DOHH2 (cell line): Measurements from ENCODE around the gene NFIB.

Experiments used
- H3F3A ChIP-seq: fragments of 200-600 bp; sonication (generic), shearing (Covaris generic); 2 replicates; pipeline ENCODE4 v1.6.0; 2016; ENCODE audit warnings: antibody characterized with exemption, mild to moderate bottlenecking; ENCODE audit not compliant: control insufficient read depth, insufficient read depth
- H3K27ac ChIP-seq: fragments of 200-600 bp; sonication (generic); 2 replicates; pipeline ENCODE4 v1.5.1; 2014; ENCODE audit warnings: low read depth, mild to moderate bottlenecking, low read length, moderate library complexity
- H3K27me3 ChIP-seq: fragments of 200-600 bp; sonication (generic); 2 replicates; pipeline ENCODE4 v1.6.1; 2014; ENCODE audit warnings: mild to moderate bottlenecking, low read length, mixed read lengths; ENCODE audit not compliant: control insufficient read depth
- H3K36me3 ChIP-seq: fragments of 200-600 bp; sonication (generic); 2 replicates; pipeline ENCODE4 v1.6.1; 2014; ENCODE audit warnings: mild to moderate bottlenecking, low read length, moderate library complexity, mixed read lengths; ENCODE audit not compliant: control insufficient read depth
- H3K4me1 ChIP-seq: fragments of 200-600 bp; sonication (generic); 2 replicates; pipeline ENCODE4 v1.6.1; 2014; ENCODE audit warnings: mild to moderate bottlenecking, low read length, mixed read lengths; ENCODE audit not compliant: control insufficient read depth
- H3K4me2 ChIP-seq: fragments of 200-600 bp; sonication (generic); 2 replicates; pipeline ENCODE4 v1.6.0; 2014; ENCODE audit warnings: mild to moderate bottlenecking, low read length, moderate library complexity
- H3K4me3 ChIP-seq: fragments of 200-600 bp; sonication (generic); 2 replicates; pipeline ENCODE4 v1.5.1; 2014; ENCODE audit warnings: mild to moderate bottlenecking, low read length, mixed read lengths
- H3K79me2 ChIP-seq: fragments of 200-600 bp; sonication (generic); 2 replicates; pipeline ENCODE4 v1.6.1; 2014; ENCODE audit warnings: mild to moderate bottlenecking, low read length, mixed read lengths; ENCODE audit not compliant: control insufficient read depth
- H3K9me2 ChIP-seq: fragments of 200-600 bp; sonication (generic); replicated peaks from 2 replicates; pipeline ENCODE4 v1.6.1; 2014; ENCODE audit warnings: mild to moderate bottlenecking, low read length, mixed read lengths; ENCODE audit not compliant: control insufficient read depth
- H3K9me3 ChIP-seq: fragments of 200-600 bp; sonication (generic); 2 replicates; pipeline ENCODE4 v1.6.1; 2014; ENCODE audit warnings: antibody characterized with exemption, low read length, mixed read lengths; ENCODE audit not compliant: control insufficient read depth, insufficient read depth
- H4K20me1 ChIP-seq: fragments of 200-600 bp; sonication (generic); 2 replicates; pipeline ENCODE4 v1.6.0; 2014; ENCODE audit warnings: low read depth, mild to moderate bottlenecking, antibody characterized with exemption, low read length, moderate library complexity; ENCODE audit not compliant: control insufficient read depth, insufficient read depth
- CTCF ChIP-seq: fragments of 200-600 bp; sonication (generic); IDR thresholded peaks from one replicate; pipeline ENCODE4 v1.5.1; 2014; ENCODE audit warnings: antibody characterized with exemption, mild to moderate bottlenecking, low read depth, low read length; ENCODE audit not compliant: poor library complexity, severe bottlenecking
- EZH2phosphoT487 ChIP-seq: fragments of 200-600 bp; sonication (generic); IDR thresholded peaks from 2 replicates; pipeline ENCODE4 v1.6.1; 2017; ENCODE audit warnings: borderline replicate concordance, mild to moderate bottlenecking, antibody characterized with exemption, low read length, moderate library complexity, mixed read lengths

Gene NFIB

GRCh38 chr9:14072850-14073249 is 241.1 kb downstream of the NFIB start:
- no peaks in the 10 kb centered on the region for H3K27me3 ChIP-seq
- H3K4me1 ChIP-seq, result no peaks in the 10 kb centered on the region
- no peak for TF ChIP-seq EZH2phosphoT487
- TF ChIP-seq CTCF, result no peak

GRCh38 chr9:14071484-14071883 is 242.5 kb downstream of the NFIB start:
- Histone ChIP-seq H3K27ac (no peak overlapping the region), H3K36me3 (no peaks in the 10 kb centered on the region), H3K4me3 (no peak overlapping the region), H3K9me2 (no peaks in the 10 kb centered on the region), H3K4me2 (no peak overlapping the region), H3K4me1 (no peaks in the 10 kb centered on the region), H3K79me2 (no peaks in the 10 kb centered on the region), H3F3A (no peaks in the 10 kb centered on the region), H3K9me3 (no peaks in the 10 kb centered on the region), H3K27me3 (no peaks in the 10 kb centered on the region), H4K20me1 (no peaks in the 10 kb centered on the region)
- TF ChIP-seq EZH2phosphoT487, result no peak
- TF ChIP-seq CTCF, result no peak

More at GRCh38 chr9:14072850-14073249, 241.1 kb downstream of the NFIB start:
- no peak overlapping the region for H3K4me2 ChIP-seq
- no peaks in the 10 kb centered on the region for H3F3A ChIP-seq
- no peaks in the 10 kb centered on the region for H3K36me3 ChIP-seq
- H3K4me3 ChIP-seq, result no peak overlapping the region
- H3K9me2 ChIP-seq, result no peaks in the 10 kb centered on the region
- H3K27ac ChIP-seq, result no peak overlapping the region
- no peaks in the 10 kb centered on the region for H3K9me3 ChIP-seq
- no peaks in the 10 kb centered on the region for H4K20me1 ChIP-seq
- no peaks in the 10 kb centered on the region for H3K79me2 ChIP-seq

- no peaks in the 10 kb centered on the region for H3K79me2 ChIP-seq
- no peaks in the 10 kb centered on the region for H3K36me3 ChIP-seq
- no peak overlapping the region for H3K27ac ChIP-seq
- no peak overlapping the region for H3K4me3 ChIP-seq
- no peaks in the 10 kb centered on the region for H3K27me3 ChIP-seq
- H3K4me1 ChIP-seq, result no peaks in the 10 kb centered on the region
- H3K9me3 ChIP-seq, result no peaks in the 10 kb centered on the region
- H3K4me2 ChIP-seq, result no peak overlapping the region
- no peaks in the 10 kb centered on the region for H3F3A ChIP-seq
- no peaks in the 10 kb centered on the region for H3K9me2 ChIP-seq
- TF ChIP-seq EZH2phosphoT487, result no peak
- no peak for TF ChIP-seq CTCF
- H4K20me1 ChIP-seq, result no peaks in the 10 kb centered on the region
These were observed 245.3 kb downstream of the NFIB start for GRCh38 chr9:14068690-14069089.

DNA sequence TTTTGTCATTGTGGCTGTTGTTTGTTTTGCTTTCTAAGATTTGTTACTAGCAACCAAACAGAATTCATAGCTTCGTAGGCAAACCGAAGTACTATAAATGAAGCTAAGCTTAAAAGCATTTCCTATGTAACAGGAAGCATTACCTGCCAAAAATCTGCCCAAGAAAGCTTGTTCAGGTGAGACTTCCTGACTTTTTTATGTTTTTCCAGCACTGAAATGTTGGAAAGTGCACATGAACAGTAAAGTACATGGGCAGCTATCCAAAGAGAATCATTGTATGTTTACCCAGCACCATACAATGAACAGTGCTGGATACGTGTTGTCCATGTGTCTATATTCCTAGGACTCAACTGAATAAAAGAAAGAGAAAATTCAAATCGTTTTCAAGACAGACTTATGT is 247.1 kb downstream of the NFIB start:
- H3K27ac ChIP-seq, result no peak overlapping the region
- H3F3A ChIP-seq, result no peaks in the 10 kb centered on the region
- H3K27me3 ChIP-seq, result no peaks in the 10 kb centered on the region
- H3K4me1 ChIP-seq, result no peaks in the 10 kb centered on the region
- H3K4me3 ChIP-seq, result no peak overlapping the region
- H3K9me3 ChIP-seq, result no peaks in the 10 kb centered on the region
- TF ChIP-seq EZH2phosphoT487 (no peak), CTCF (no peak)
- no peaks in the 10 kb centered on the region for H4K20me1 ChIP-seq
- no peaks in the 10 kb centered on the region for H3K9me2 ChIP-seq
- no peaks in the 10 kb centered on the region for H3K36me3 ChIP-seq
- no peak overlapping the region for H3K4me2 ChIP-seq
- no peaks in the 10 kb centered on the region for H3K79me2 ChIP-seq
